Stimulated activated CD8-positive, alpha-beta memory T cell treated with anti-CD3 and anti-CD28 coated beads, Interleukin-4, amount 100 ng/mL, for 24 hours (primary cell): ENCODE measurements around the gene EEF1AKMT2.

Experiments used
- DNase-seq: peaks from one replicate; pipeline ENCODE4 v3.0.0-alpha.2; 2020; ENCODE audit warnings: low read depth

The EEF1AKMT2 gene

GRCh38 chr10:124719213-124719851, 72.4 kb downstream of the EEF1AKMT2 start:
- DNase-seq, result no peak

- DNase-seq, result peak; percentile 56
Observed at GRCh38 chr10:124717911-124718741, 73.6 kb downstream of the EEF1AKMT2 start.

GRCh38 chr10:124717041-124717757, 74.5 kb downstream of the EEF1AKMT2 start:
- no peak for DNase-seq

- no peak for DNase-seq
Observed at GRCh38 chr10:124716369-124716768, 75.3 kb downstream of the EEF1AKMT2 start.

DNA sequence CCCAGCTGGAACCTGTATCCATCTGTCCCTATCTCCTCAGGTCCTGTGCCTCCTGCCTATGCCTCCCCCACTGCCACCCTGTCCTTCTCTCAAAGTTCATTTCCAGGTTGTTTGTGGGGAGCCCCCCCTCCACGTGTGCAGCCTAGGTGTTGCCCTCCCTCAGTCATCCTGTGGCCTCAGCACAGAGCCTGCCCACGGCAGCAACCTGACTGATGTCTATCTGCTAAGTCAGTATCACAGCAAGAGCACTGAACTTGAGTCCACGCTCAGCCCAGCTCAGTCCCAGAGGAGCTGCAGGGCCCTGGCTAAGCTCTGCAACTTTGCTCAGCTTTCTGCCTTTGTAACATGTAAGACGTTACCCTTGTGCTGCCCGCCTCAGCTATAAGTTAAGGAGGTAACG, 76.2 kb downstream of the EEF1AKMT2 start:
- no peak for DNase-seq

DNA sequence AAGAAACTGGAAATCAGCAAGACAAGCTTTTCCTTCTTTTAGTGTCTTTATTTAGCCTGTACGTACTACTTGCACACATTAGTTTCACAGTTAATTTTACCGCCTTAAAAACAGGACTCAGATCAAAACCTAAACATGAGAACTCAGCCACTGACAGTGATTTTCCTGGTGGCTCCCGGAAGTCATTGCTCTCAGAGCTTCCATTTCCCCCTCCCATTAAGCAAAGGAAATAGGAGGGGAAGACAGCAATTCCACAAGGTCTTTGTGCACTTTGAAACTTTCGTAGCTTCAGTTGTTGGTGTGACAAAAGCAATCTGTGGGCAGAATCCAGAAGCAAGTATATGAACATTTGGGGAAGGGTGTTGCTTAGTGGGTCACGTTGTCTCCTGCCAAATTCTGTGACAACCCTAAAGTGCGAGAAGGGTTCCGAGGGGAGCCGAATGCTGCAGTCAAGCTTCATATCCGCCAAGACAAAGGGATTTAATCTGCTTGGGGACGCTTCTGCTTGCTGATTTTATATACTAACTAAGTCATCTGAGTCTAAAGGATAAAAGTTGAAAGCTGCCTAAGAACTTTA, 77.9 kb downstream of the EEF1AKMT2 start:
- no peak for DNase-seq

DNA sequence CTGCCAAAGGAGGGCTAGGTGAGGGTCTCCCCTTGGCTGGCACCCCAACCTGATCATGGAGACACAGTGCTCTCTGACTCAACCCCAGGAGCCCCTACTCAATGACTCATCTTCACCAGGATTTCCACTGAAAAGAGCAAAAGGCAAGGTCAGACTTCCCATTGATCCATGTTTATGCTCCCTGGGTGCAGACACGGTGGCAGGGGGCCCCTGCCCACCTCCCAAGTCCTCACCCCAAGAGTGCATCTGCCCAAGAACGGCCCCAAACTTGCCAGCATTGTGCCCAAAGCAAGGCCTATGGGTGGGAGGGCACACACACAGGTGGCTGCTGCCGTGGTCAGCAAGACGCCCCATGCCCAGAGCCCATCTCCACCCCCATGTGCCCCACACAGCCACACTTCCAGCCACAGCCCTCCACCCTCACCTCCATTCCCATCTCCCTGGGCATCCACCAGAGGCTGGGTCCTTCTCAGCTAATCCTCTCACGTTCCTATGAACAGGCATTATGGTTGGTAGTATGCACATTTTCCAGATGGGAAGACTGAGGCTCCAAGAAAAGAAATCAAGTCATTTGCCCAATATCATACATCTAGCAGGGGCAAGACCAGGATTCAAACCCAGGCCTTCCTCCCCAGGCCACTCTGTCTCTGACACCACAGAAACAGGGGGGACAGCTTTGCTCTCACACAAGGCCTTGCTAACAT, 78.8 kb downstream of the EEF1AKMT2 start:
- no peak for DNase-seq

DNA sequence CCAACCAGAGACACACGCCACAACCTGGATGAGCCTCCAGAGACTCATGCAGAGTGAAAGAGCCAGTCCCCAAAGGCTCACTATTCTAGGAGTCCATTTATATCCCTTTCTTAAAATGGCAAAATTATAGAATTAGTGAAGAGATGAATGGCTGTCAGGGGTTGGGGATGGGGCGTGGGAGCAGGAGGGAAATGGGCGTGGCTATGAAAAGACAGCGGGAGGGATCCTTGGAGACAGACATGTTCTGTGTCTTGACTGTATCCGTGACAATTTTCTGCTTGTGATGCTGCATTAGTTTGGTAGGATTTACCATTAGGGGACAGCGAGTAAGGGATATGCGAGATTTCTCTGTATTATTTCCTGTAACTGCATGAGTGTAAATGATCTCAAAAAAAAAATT, 80.5 kb downstream of the EEF1AKMT2 start:
- no peak for DNase-seq

DNA sequence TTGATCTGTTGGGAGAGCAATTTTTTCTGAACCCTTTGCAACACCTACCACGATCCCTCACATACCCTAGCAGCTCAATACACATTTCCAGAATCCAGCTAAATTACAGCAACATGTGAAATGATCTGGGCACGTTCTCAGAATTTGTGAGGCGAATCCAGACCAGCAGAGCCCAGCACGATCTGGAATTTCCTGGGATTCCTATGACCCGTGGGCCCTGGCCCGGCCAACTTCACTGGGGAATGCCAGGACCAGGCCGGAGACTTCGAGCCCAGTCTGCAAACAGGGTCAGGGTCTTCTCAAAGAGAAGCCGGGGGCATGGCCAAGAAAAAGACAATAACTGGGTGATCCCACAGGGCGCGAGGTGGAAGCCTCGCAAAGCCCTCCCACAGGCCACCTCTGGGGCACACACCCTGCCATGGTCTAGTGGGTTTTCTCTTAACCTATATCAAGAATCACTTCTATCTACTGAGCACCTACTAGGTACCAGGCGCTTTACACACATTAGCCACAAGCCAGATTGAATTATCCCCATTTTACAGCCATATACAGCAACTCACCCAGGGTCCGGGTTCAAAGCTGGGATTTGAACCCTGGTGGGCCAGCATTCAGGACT, 81.3 kb downstream of the EEF1AKMT2 start:
- DNase-seq, result no peak

DNA sequence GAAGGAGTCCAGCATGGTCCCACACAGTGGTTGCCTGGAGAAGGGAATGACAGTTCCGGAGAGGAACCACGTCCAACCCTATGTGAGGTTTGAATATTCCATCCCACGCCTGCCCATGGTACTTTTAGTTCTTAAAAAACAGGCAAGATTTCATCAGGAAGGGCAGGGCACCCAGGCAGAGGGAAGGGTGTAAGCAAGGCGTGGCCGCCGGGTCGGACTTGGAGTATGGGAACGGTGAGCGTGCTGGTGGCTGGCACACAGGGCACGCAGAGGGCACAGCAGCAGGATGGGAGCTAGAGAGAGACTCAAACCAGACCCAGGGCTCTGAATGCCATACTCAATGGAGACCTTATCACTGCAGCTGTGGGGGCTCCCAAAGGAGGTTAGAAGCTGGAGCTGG, 81.8 kb downstream of the EEF1AKMT2 start:
- DNase-seq, result no peak

- DNase-seq, result no peak
Observed at GRCh38 chr10:124708922-124709520, 82.7 kb downstream of the EEF1AKMT2 start.

DNA sequence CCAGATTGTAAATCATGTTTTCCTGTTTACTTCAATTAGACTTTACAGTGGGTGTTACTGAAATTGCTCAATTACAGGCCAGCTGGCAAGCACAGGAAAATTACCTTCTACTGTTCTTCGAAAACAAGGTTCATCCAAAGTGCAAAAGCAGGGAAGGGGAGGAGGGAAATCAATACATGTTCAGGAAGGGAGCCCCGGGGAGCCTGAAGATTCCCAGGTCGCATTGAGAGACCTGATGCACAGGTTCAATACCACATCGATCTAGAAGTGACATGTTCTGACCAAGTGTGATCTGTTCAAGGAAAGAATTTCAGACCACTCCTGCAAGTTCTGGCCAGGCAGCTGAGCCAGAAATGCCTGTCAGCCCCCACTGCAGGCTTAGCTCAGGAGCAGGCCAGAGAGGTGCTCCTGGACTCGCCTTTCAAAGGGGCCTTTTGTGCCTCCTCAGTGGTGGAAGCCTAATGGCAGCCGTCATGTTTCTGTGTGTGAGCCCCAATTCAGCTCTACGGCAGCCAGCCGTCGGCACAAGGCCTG, 83.4 kb downstream of the EEF1AKMT2 start:
- no peak for DNase-seq
